Raji (cell line): ENCODE measurements around the gene OPCML.

ENCODE experiments used
- POLR2A ChIP-seq: IDR thresholded peaks from 2 replicates; pipeline ENCODE4 v1.6.1; 2011; ENCODE audit warnings: low read depth, low read length, control low read depth; ENCODE audit not compliant: insufficient read depth

Gene OPCML

GRCh38 chr11:133408936-133409335 is 123.4 kb downstream of the OPCML start:
- TF ChIP-seq POLR2A, result no peak

- TF ChIP-seq POLR2A, result no peak
Observed at GRCh38 chr11:133408402-133408801, 123.9 kb downstream of the OPCML start.

- no peak for TF ChIP-seq POLR2A
Observed at GRCh38 chr11:133406489-133406888, 125.8 kb downstream of the OPCML start.

- TF ChIP-seq POLR2A, result no peak
Observed at GRCh38 chr11:133403900-133404299, 128.4 kb downstream of the OPCML start.

- no peak for TF ChIP-seq POLR2A
Observed at GRCh38 chr11:133402551-133402950, 129.8 kb downstream of the OPCML start.

- no peak for TF ChIP-seq POLR2A
Observed at GRCh38 chr11:133399855-133400625, 132.3 kb downstream of the OPCML start.

GRCh38 chr11:133399294-133399693 is 133.0 kb downstream of the OPCML start:
- TF ChIP-seq POLR2A, result no peak

GRCh38 chr11:133390803-133391202 is 141.5 kb downstream of the OPCML start:
- no peak for TF ChIP-seq POLR2A

GRCh38 chr11:133388975-133389568 is 143.2 kb downstream of the OPCML start:
- TF ChIP-seq POLR2A, result no peak

GRCh38 chr11:133388260-133388659 is 144.0 kb downstream of the OPCML start:
- TF ChIP-seq POLR2A, result no peak

GRCh38 chr11:133386852-133387251 is 145.4 kb downstream of the OPCML start:
- TF ChIP-seq POLR2A, result no peak

- TF ChIP-seq POLR2A, result no peak
Observed at GRCh38 chr11:133386262-133386661, 146.0 kb downstream of the OPCML start.

GRCh38 chr11:133385781-133386180 is 146.5 kb downstream of the OPCML start:
- no peak for TF ChIP-seq POLR2A

GRCh38 chr11:133384731-133385130 is 147.6 kb downstream of the OPCML start:
- no peak for TF ChIP-seq POLR2A

- TF ChIP-seq POLR2A, result no peak
Observed at GRCh38 chr11:133383689-133384088, 148.6 kb downstream of the OPCML start.

GRCh38 chr11:133383201-133383600 is 149.1 kb downstream of the OPCML start:
- no peak for TF ChIP-seq POLR2A
